ENCODE results near the gene LGI1.

Gene LGI1

GRCh38 chr10:93762979-93763391, 5.2 kb downstream of the LGI1 start:
- no peak overlapping the region for H3K4me2 ChIP-seq (ENCODE audit: low read depth, low read length, poor library complexity, severe bottlenecking)
- H4K20me1 ChIP-seq (ENCODE audit: insufficient read depth, low read length, poor library complexity, severe bottlenecking) = no peaks in the 10 kb centered on the region
- H3K4me3 ChIP-seq (ENCODE audit: low read length, poor library complexity, severe bottlenecking) = no peak overlapping the region
- no peak for TF ChIP-seq EZH2phosphoT487 (IDR thresholded peaks at IDR 0.05; ENCODE audit: borderline replicate concordance)
- TF ChIP-seq CTCF (conservative IDR thresholded peaks at IDR 0.05; ENCODE audit: low read length) = no peak
- H3K9me2 ChIP-seq (replicated peaks; ENCODE audit: low read depth, low read length) = no peaks in the 10 kb centered on the region
- no peaks in the 10 kb centered on the region for H3K4me1 ChIP-seq (ENCODE audit: insufficient read depth, low read length, poor library complexity, severe bottlenecking)
- no peaks in the 10 kb centered on the region for H3K79me2 ChIP-seq (ENCODE audit: insufficient read depth, low read length)
- peaks cover 4% of the 10 kb centered on the region for H3K27me3 ChIP-seq (ENCODE audit: insufficient read depth, low read length, poor library complexity, severe bottlenecking)
- H3K9ac ChIP-seq (ENCODE audit: low read depth, low read length, poor library complexity, severe bottlenecking) = no peak overlapping the region
- no peaks in the 10 kb centered on the region for H3K36me3 ChIP-seq (ENCODE audit: insufficient read depth, low read length)
- H2AFZ ChIP-seq (ENCODE audit: low read length) = no peak overlapping the region
- H3K9me3 ChIP-seq (ENCODE audit: insufficient read depth, low read depth, low read length) = no peaks in the 10 kb centered on the region
- H3F3A ChIP-seq (ENCODE audit: low read depth) = no peaks in the 10 kb centered on the region

- Histone ChIP-seq H3K9me2 (replicated peaks; ENCODE audit: low read depth, low read length) (no peaks in the 10 kb centered on the region), H3K79me2 (ENCODE audit: insufficient read depth, low read length) (no peaks in the 10 kb centered on the region), H3K9ac (ENCODE audit: low read depth, low read length, poor library complexity, severe bottlenecking) (no peak overlapping the region), H3K4me1 (ENCODE audit: insufficient read depth, low read length, poor library complexity, severe bottlenecking) (no peaks in the 10 kb centered on the region), H2AFZ (ENCODE audit: low read length) (no peak overlapping the region), H4K20me1 (ENCODE audit: insufficient read depth, low read length, poor library complexity, severe bottlenecking) (no peaks in the 10 kb centered on the region), H3K36me3 (ENCODE audit: insufficient read depth, low read length) (no peaks in the 10 kb centered on the region), H3K4me2 (ENCODE audit: low read depth, low read length, poor library complexity, severe bottlenecking) (no peak overlapping the region), H3F3A (ENCODE audit: low read depth) (no peaks in the 10 kb centered on the region), H3K27me3 (ENCODE audit: insufficient read depth, low read length, poor library complexity, severe bottlenecking) (no peaks in the 10 kb centered on the region), H3K4me3 (ENCODE audit: low read length, poor library complexity, severe bottlenecking) (no peak overlapping the region), H3K9me3 (ENCODE audit: insufficient read depth, low read depth, low read length) (no peaks in the 10 kb centered on the region)
- no peak for TF ChIP-seq EZH2phosphoT487 (IDR thresholded peaks at IDR 0.05; ENCODE audit: borderline replicate concordance)
- no peak for TF ChIP-seq CTCF (conservative IDR thresholded peaks at IDR 0.05; ENCODE audit: low read length)
Observed at GRCh38 chr10:93766918-93767317, 9.2 kb downstream of the LGI1 start.

- no peak overlapping the region for H3K9ac ChIP-seq (ENCODE audit: low read depth, low read length, poor library complexity, severe bottlenecking)
- no peaks in the 10 kb centered on the region for H4K20me1 ChIP-seq (ENCODE audit: insufficient read depth, low read length, poor library complexity, severe bottlenecking)
- TF ChIP-seq CTCF (conservative IDR thresholded peaks at IDR 0.05; ENCODE audit: low read length) (no peak), EZH2phosphoT487 (IDR thresholded peaks at IDR 0.05; ENCODE audit: borderline replicate concordance) (no peak)
- no peaks in the 10 kb centered on the region for H3K4me1 ChIP-seq (ENCODE audit: insufficient read depth, low read length, poor library complexity, severe bottlenecking)
- H3K79me2 ChIP-seq (ENCODE audit: insufficient read depth, low read length) = no peaks in the 10 kb centered on the region
- H3K4me3 ChIP-seq (ENCODE audit: low read length, poor library complexity, severe bottlenecking) = no peak overlapping the region
- H3F3A ChIP-seq (ENCODE audit: low read depth) = no peaks in the 10 kb centered on the region
- H2AFZ ChIP-seq (ENCODE audit: low read length) = no peak overlapping the region
- H3K4me2 ChIP-seq (ENCODE audit: low read depth, low read length, poor library complexity, severe bottlenecking) = no peak overlapping the region
- no peaks in the 10 kb centered on the region for H3K9me3 ChIP-seq (ENCODE audit: insufficient read depth, low read depth, low read length)
- no peaks in the 10 kb centered on the region for H3K27me3 ChIP-seq (ENCODE audit: insufficient read depth, low read length, poor library complexity, severe bottlenecking)
- no peaks in the 10 kb centered on the region for H3K36me3 ChIP-seq (ENCODE audit: insufficient read depth, low read length)
- H3K9me2 ChIP-seq (replicated peaks; ENCODE audit: low read depth, low read length) = no peaks in the 10 kb centered on the region
Observed at GRCh38 chr10:93767724-93768399, 10.1 kb downstream of the LGI1 start.
